Right lobe of liver (tissue), 6 donors: ENCODE data around the gene PCDH17. TPM values are rescaled to one million over a fixed set of nuclear protein-coding genes. Genes with fewer than 3 reads are reported as not detected.

Experiments
- ATAC-seq, 4 donors: fragments of 200-7000 bp; cut with Tn5 transposase; one replicate each; pipeline ENCODE4 v1.9.1; 2020; ENCODE audit warnings: mild to moderate bottlenecking in 4 of 4, moderate library complexity in 4 of 4
- DNase-seq, 3 donors: peaks; one replicate each; pipeline ENCODE4 v3.0.0-alpha.2; 2020
- H3K27ac ChIP-seq, 3 donors: fragments of 200-600 bp; one replicate each; pipeline ENCODE4 v1.8.0; 2022
- H3K27me3 ChIP-seq, 2 donors: fragments of 200-600 bp; one replicate each; pipeline ENCODE4 v1.8.0; 2022
- H3K36me3 ChIP-seq, 4 donors: fragments of 200-600 bp; sonication (generic) in 1 of 4; one replicate each; pipeline versions ENCODE4 v1.5.1 to v1.8.0; 2017 to 2022; ENCODE audit warnings: control low read depth in 1 of 4
- H3K4me1 ChIP-seq, 4 donors: fragments of 200-600 bp; sonication (generic) in 1 of 4; one replicate each; pipeline versions ENCODE4 v1.5.1 to v1.8.0; 2017 to 2022; ENCODE audit warnings: control low read depth in 1 of 4
- H3K4me3 ChIP-seq, 3 donors: fragments of 200-600 bp; one replicate each; pipeline ENCODE4 v1.8.0; 2022
- H3K9me3 ChIP-seq, 4 donors: fragments of 200-600 bp; sonication (generic) in 1 of 4; one replicate each; pipeline versions ENCODE4 v1.5.1 to v1.8.0; 2017 to 2022; ENCODE audit warnings: control low read depth in 1 of 4
- CTCF ChIP-seq, 4 donors: fragments of 200-600 bp in 3 of 4; fragments of 450-650 bp in 1 of 4; IDR thresholded peaks; one replicate each; pipeline versions ENCODE4 v1.5.1 to v1.8.0; 2016 to 2022; ENCODE audit warnings: antibody characterized with exemption in 4 of 4, mild to moderate bottlenecking in 2 of 4
- POLR2A ChIP-seq: fragments of 450-650 bp; IDR thresholded peaks from one replicate; pipeline ENCODE4 v1.6.1; 2017; ENCODE audit warnings: antibody characterized with exemption, mild to moderate bottlenecking
- WGBS: methylation state at CpG from one replicate; pipeline ENCODE4 v1.1.6; 2018; ENCODE audit warnings: low coverage, low lambda C conversion rate; ENCODE audit not compliant: insufficient coverage; ENCODE audit errors: missing lambda C conversion rate; 5-methylcytosine and 5-hydroxymethylcytosine counted together
- intact Hi-C, 2 donors: fragments of 100-400 bp; cut with DNase I; formaldehyde crosslinking; loops; one replicate each; pipeline versions ENCODE4 v1.11.2 to v1.14.1; 2022
- total RNA-seq, 6 experiments: library from RNA; depleted of rRNA in 2 of 6; stranded (reverse); fragments of >200 nt in 2 of 6; fragmentation: NEBNext Ultra II Directional in 3 of 6; extraction: Animal tissue kit (Norgen Biotek cat#: 25700) in 3 of 6; gene quantifications; one replicate each; pipeline versions ENCODE4 v1.1.0 to v1.2.4, GENCODE V29; 2016 to 2023
- donor health status: DM: no; HTN: yes; CAD: no.
- donor health status: DM: no; HTN: no; CAD: no.
- donor health status: DM: no; HTN: no; CAD: no.
- donor health status: DM: no; HTN: yes; CAD: no.
- donor health status: DM: no; HTN: yes; CAD: no.

Gene PCDH17
- total RNA-seq, 6 experiments from 2014 or later: 0.64 to 6.1 (median 1.1) TPM

DNA sequence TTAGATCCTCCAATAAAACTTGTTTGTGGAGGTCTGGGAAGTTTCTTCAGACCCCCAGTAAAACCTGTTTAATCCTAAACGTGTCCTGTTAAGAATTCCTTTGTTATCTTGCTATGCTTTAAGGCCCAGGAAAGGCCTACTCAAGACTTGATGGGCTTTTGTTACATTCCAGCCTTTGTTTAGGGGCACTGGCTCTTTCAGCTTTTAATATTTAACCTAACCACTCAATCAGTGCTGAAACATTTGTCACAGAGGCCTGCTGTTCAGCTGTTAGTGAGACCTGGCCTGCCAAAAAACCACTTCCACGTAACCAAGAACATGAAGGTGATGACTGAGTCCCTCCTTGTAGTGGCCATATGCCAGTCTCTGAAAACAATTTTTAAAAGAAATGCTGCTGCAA is 41.7 kb downstream of the PCDH17 start:
- no peak for DNase-seq
- Histone ChIP-seq H3K27me3 (no peaks in the 10 kb centered on the region), H3K4me1 (no peaks in the 10 kb centered on the region), H3K4me3 (no peak overlapping the region), H3K36me3 (no peaks in the 10 kb centered on the region), H3K27ac (no peak overlapping the region), H3K9me3 (no peaks in the 10 kb centered on the region)
- intact Hi-C loops: no loop called here
- no peak for ATAC-seq
- no peak for TF ChIP-seq POLR2A
- TF ChIP-seq CTCF (IDR thresholded peaks at IDR 0.05): no peak
- 43% methylated on average over 2 of the region's 2 CpGs for WGBS

- intact Hi-C loops: no loop called here
- no peak overlapping the region for H3K4me3 ChIP-seq
- no peaks in the 10 kb centered on the region for H3K4me1 ChIP-seq
- TF ChIP-seq CTCF (IDR thresholded peaks at IDR 0.05): no peak
- no peak for TF ChIP-seq POLR2A
- H3K27me3 ChIP-seq: no peaks in the 10 kb centered on the region
- no peak overlapping the region for H3K27ac ChIP-seq
- DNase-seq (no peak), ATAC-seq (no peak)
- WGBS: 85% methylated on average over 2 of the region's 2 CpGs
- H3K9me3 ChIP-seq: no peaks in the 10 kb centered on the region
- no peaks in the 10 kb centered on the region for H3K36me3 ChIP-seq
Observed at GRCh38 chr13:57675526-57675925, 44.0 kb downstream of the PCDH17 start.

GRCh38 chr13:57680609-57681008 is 49.1 kb downstream of the PCDH17 start:
- WGBS: 50% methylated on average over 1 of the region's 1 CpG
- no peaks in the 10 kb centered on the region for H3K9me3 ChIP-seq
- no peaks in the 10 kb centered on the region for H3K4me1 ChIP-seq
- H3K27ac ChIP-seq: no peak overlapping the region
- DNase-seq (no peak), ATAC-seq (no peak)
- intact Hi-C loops: no loop called here
- no peak for TF ChIP-seq CTCF (IDR thresholded peaks at IDR 0.05)
- no peak for TF ChIP-seq POLR2A
- no peaks in the 10 kb centered on the region for H3K36me3 ChIP-seq
- H3K4me3 ChIP-seq: no peak overlapping the region
- H3K27me3 ChIP-seq: no peaks in the 10 kb centered on the region

- H3K4me3 ChIP-seq: no peak overlapping the region
- DNase-seq (no peak), ATAC-seq (no peak)
- no peaks in the 10 kb centered on the region for H3K9me3 ChIP-seq
- intact Hi-C loops: no loop called here
- no peaks in the 10 kb centered on the region for H3K27me3 ChIP-seq
- WGBS: 46% methylated on average over 4 of the region's 4 CpGs
- H3K36me3 ChIP-seq: no peaks in the 10 kb centered on the region
- H3K27ac ChIP-seq: no peak overlapping the region
- TF ChIP-seq CTCF (IDR thresholded peaks at IDR 0.05): no peak
- TF ChIP-seq POLR2A: no peak
- no peaks in the 10 kb centered on the region for H3K4me1 ChIP-seq
Observed at GRCh38 chr13:57682128-57682716, 50.7 kb downstream of the PCDH17 start.

- ATAC-seq: no peak
- Histone ChIP-seq H3K27me3 (no peaks in the 10 kb centered on the region), H3K27ac (no peak overlapping the region), H3K36me3 (no peaks in the 10 kb centered on the region), H3K4me1 (no peaks in the 10 kb centered on the region), H3K9me3 (no peaks in the 10 kb centered on the region), H3K4me3 (no peak overlapping the region)
- no peak for DNase-seq
- WGBS: 55% methylated on average over 4 of the region's 4 CpGs
- intact Hi-C loops: no loop called here
- TF ChIP-seq CTCF (IDR thresholded peaks at IDR 0.05) (no peak), POLR2A (no peak)
Observed at GRCh38 chr13:57698851-57699250, 67.3 kb downstream of the PCDH17 start.
